PFSK-1 (cell line): Measurements from ENCODE around the gene IFI27L1.

ENCODE experiments used
- SIN3A ChIP-seq: IDR thresholded peaks from 2 replicates; pipeline ENCODE4 v1.6.1; 2012; ENCODE audit warnings: mild to moderate bottlenecking, low read length, moderate library complexity, borderline replicate concordance; ENCODE audit not compliant: insufficient read depth
- TAF1 ChIP-seq: IDR thresholded peaks from 2 replicates; pipeline ENCODE4 v1.6.1; 2012; ENCODE audit warnings: low read length, control low read depth, borderline replicate concordance; ENCODE audit not compliant: insufficient read depth
- TF ChIP-seq, protein P1 (sequence below), 2 experiments: IDR thresholded peaks; 2 replicates each; pipeline versions ENCODE4 v1.6.1 to v1.8.0; 2011 to 2012; ENCODE audit warnings: low read depth in 2 of 2, low read length in 2 of 2, control low read depth in 1 of 2, inconsistent platforms in 1 of 2, mild to moderate bottlenecking in 1 of 2, moderate library complexity in 1 of 2; ENCODE audit not compliant: insufficient read depth in 1 of 2

DNA sequence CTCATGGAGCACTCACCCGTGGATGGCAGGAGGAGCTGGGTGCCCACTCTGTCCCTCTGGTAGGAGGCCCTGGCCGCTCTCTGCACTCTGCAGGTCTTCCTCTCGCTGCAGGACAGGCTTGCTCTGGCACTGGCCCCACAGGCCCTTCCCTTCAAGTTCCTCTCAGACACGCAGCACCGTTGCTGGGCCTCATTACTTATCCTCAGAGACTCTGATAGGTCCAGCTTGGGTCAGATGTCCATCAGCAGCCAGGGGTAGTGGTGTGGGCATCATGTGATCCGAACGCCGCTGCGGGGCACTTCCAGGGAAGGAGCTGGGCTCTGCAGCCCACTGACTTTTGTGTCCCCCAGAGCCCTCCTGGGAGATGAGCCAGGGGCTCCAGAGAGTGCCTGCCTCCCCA is 43.2 kb upstream of the IFI27L1 start:
- TF ChIP-seq TAF1 (no peak), SIN3A (no peak)
- TF ChIP-seq, protein P1, sequence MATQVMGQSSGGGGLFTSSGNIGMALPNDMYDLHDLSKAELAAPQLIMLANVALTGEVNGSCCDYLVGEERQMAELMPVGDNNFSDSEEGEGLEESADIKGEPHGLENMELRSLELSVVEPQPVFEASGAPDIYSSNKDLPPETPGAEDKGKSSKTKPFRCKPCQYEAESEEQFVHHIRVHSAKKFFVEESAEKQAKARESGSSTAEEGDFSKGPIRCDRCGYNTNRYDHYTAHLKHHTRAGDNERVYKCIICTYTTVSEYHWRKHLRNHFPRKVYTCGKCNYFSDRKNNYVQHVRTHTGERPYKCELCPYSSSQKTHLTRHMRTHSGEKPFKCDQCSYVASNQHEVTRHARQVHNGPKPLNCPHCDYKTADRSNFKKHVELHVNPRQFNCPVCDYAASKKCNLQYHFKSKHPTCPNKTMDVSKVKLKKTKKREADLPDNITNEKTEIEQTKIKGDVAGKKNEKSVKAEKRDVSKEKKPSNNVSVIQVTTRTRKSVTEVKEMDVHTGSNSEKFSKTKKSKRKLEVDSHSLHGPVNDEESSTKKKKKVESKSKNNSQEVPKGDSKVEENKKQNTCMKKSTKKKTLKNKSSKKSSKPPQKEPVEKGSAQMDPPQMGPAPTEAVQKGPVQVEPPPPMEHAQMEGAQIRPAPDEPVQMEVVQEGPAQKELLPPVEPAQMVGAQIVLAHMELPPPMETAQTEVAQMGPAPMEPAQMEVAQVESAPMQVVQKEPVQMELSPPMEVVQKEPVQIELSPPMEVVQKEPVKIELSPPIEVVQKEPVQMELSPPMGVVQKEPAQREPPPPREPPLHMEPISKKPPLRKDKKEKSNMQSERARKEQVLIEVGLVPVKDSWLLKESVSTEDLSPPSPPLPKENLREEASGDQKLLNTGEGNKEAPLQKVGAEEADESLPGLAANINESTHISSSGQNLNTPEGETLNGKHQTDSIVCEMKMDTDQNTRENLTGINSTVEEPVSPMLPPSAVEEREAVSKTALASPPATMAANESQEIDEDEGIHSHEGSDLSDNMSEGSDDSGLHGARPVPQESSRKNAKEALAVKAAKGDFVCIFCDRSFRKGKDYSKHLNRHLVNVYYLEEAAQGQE (IDR thresholded peaks at IDR 0.05; ENCODE audit: insufficient read depth in 1 of 2, low read depth in 2 of 2, low read length in 2 of 2), result no peak
